AG09309 (cell line): ENCODE data around the gene CFTR.

Experiments
- DNase-seq: peaks from one replicate; pipeline ENCODE4 v3.0.0-alpha.2; 2010; ENCODE audit warnings: low read depth
- H3K4me3 ChIP-seq: 2 replicates; pipeline ENCODE4 v1.5.1; 2011; ENCODE audit warnings: mild to moderate bottlenecking, low read depth, low read length, moderate library complexity; ENCODE audit not compliant: control insufficient read depth
- CTCF ChIP-seq: IDR thresholded peaks from 2 replicates; pipeline ENCODE4 v1.5.1; 2011; ENCODE audit warnings: mild to moderate bottlenecking, low read depth, low read length, inconsistent platforms; ENCODE audit not compliant: insufficient read depth, control insufficient read depth; ENCODE audit errors: missing control alignments

Gene CFTR

DNA sequence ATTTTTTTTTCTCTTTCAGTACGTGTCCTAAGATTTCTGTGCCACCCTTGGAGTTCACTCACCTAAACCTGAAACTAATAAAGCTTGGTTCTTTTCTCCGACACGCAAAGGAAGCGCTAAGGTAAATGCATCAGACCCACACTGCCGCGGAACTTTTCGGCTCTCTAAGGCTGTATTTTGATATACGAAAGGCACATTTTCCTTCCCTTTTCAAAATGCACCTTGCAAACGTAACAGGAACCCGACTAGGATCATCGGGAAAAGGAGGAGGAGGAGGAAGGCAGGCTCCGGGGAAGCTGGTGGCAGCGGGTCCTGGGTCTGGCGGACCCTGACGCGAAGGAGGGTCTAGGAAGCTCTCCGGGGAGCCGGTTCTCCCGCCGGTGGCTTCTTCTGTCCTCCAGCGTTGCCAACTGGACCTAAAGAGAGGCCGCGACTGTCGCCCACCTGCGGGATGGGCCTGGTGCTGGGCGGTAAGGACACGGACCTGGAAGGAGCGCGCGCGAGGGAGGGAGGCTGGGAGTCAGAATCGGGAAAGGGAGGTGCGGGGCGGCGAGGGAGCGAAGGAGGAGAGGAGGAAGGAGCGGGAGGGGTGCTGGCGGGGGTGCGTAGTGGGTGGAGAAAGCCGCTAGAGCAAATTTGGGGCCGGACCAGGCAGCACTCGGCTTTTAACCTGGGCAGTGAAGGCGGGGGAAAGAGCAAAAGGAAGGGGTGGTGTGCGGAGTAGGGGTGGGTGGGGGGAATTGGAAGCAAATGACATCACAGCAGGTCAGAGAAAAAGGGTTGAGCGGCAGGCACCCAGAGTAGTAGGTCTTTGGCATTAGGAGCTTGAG lies at the start of gene CFTR:
Gene CFTR (plus strand): TSS at position 801 of the 830 bp plus-strand sequence. CDS start 70 bp downstream, outside the sequence.
- peak within 1 kb of the TSS; percentile 19 for H3K4me3 ChIP-seq
- DNase-seq: no peak
- TF ChIP-seq CTCF: no peak

DNA sequence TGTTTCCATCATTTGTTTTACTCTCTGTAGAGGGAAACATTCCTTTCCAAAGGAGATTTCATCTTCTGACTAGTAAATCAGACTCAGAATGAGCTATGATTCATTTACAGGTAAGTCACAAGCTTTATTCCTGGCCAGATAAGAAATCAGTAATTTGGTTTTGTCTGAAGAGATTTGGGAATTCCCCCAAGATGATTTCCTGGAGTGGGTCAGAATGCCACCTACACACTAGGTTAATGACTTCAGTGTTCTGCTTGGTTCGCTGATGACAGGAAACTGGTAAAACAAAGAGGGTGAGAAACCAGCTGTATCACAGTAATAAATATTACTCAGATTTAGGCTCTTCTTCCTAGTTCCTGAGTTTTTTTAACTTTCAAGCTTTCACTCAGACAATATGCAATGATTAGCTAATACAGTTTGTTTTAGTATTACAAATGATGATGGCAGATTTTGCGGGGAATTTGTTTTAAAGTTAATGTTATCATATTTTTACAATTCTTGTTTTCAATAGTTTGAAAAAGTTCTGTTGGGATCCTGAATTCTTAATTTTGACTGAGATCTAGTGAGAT lies 44.3 kb upstream of the CFTR start:
- no peak for TF ChIP-seq CTCF
- no peak overlapping the region for H3K4me3 ChIP-seq
- DNase-seq: no peak

DNA sequence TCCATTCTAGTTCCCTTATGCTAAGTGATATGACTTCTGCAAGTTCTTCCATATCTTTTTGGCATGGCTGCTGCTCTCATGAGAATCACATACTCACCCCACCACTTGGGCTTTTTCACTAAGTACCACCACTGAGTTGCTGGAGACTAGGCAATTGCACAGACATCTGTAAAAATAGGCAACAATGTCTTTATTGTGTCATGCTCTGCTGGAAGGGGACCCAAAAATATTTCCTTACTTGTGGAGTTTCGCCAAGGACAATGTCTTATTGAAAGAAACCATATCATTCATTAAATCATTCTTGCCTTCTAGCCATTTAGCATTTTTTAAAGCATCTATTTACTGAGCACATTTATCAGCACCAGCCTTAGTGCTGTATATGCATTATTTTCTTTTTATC lies 35.2 kb upstream of the CFTR start:
- no peak for DNase-seq
- H3K4me3 ChIP-seq: no peak overlapping the region
- TF ChIP-seq CTCF: no peak

DNA sequence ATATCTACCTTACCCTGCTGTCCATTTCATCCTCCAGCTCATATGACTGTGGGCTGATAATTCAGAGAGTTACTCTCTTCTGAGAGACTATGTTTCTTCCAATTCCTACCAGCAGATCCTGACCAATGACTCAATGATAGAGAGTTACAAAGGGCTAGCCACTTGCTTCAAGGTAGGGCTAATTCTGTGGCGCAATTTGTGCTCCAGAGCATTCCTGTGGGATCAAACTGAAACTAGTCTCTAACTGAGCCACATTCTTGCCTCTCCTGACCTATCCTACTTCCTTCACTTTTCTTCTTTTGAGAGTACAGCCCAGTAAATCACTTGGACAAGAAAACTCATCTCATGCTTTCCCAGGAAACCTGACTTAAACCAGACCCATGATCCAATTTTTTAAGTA lies 34.6 kb upstream of the CFTR start:
- TF ChIP-seq CTCF: no peak
- DNase-seq: no peak

GRCh38 chr7:117446220-117446815 lies 33.5 kb upstream of the CFTR start:
- no peak for DNase-seq
- no peak for TF ChIP-seq CTCF
- no peak overlapping the region for H3K4me3 ChIP-seq

More for the DNA sequence above, 34.6 kb upstream of the CFTR start:
- H3K4me3 ChIP-seq: no peak overlapping the region

DNA sequence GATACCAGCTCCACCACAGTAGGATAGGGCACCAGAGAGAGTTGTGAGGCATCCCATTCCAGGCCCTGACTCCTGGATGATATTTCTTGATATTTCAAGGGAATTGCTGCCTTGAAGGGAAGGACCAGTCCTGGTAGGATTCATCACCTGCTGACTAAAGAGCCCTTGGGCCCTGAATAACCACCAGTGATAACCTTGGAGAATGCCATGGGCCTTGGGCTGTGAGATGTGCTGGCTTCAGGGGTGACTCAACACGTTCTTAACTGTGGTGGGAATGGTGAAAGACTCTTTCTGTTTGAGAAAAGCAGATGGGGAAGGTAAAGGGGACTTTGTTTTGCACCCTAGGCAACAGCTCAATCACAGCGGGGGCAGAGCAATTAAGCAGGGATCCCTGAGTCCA lies 31.2 kb upstream of the CFTR start:
- no peak for DNase-seq
- no peak overlapping the region for H3K4me3 ChIP-seq
- no peak for TF ChIP-seq CTCF
